Endodermal cell (in vitro differentiated cells): Measurements from ENCODE around the gene NAXE. TPM values are rescaled to one million over a fixed set of nuclear protein-coding genes. Genes with fewer than 3 reads are reported as not detected.

Experiments used
- DNase-seq: peaks from one replicate; pipeline ENCODE4 v3.0.0-alpha.2; 2017
- H3K27ac ChIP-seq: 2 replicates; pipeline ENCODE4 v1.5.1; 2013; ENCODE audit warnings: mild to moderate bottlenecking, low read depth, low read length, moderate library complexity
- H3K27me3 ChIP-seq: 2 replicates; pipeline ENCODE4 v1.6.1; 2013; ENCODE audit warnings: mild to moderate bottlenecking, low read length, moderate library complexity; ENCODE audit not compliant: insufficient read depth, control insufficient read depth, poor library complexity, severe bottlenecking
- H3K36me3 ChIP-seq: 2 replicates; pipeline ENCODE4 v1.7.0; 2013; ENCODE audit warnings: mild to moderate bottlenecking, low read length, moderate library complexity; ENCODE audit not compliant: control insufficient read depth, insufficient read depth
- H3K4me1 ChIP-seq: one replicate; pipeline ENCODE4 v1.7.0; 2013; ENCODE audit warnings: low read length; ENCODE audit not compliant: control insufficient read depth, insufficient read depth
- H3K4me3 ChIP-seq: 2 replicates; pipeline ENCODE4 v1.5.1; 2013; ENCODE audit warnings: mild to moderate bottlenecking, low read length, moderate library complexity
- H3K9ac ChIP-seq: 2 replicates; pipeline ENCODE4 v1.6.1; 2013; ENCODE audit warnings: mild to moderate bottlenecking, low read length, moderate library complexity; ENCODE audit not compliant: poor library complexity, severe bottlenecking; ENCODE audit errors: extremely low read depth
- H3K9me3 ChIP-seq: 2 replicates; pipeline ENCODE4 v1.6.1; 2013; ENCODE audit warnings: mild to moderate bottlenecking, low read length, moderate library complexity; ENCODE audit not compliant: control insufficient read depth
- H3K27ac Mint-ChIP-seq: 2 replicates; pipeline ENCODE4 v1.8.0; 2020; ENCODE audit warnings: mixed read lengths
- H3K27me3 Mint-ChIP-seq: 2 replicates; pipeline ENCODE4 v1.8.0; 2021; ENCODE audit warnings: mild to moderate bottlenecking, mixed read lengths; ENCODE audit not compliant: insufficient read depth
- H3K36me3 Mint-ChIP-seq: 2 replicates; pipeline ENCODE4 v1.8.0; 2020; ENCODE audit warnings: low read depth, mixed read lengths
- H3K4me1 Mint-ChIP-seq: 2 replicates; pipeline ENCODE4 v1.8.0; 2020; ENCODE audit warnings: mixed read lengths
- H3K4me3 Mint-ChIP-seq: 2 replicates; pipeline ENCODE4 v1.8.0; 2020; ENCODE audit warnings: mild to moderate bottlenecking, moderate library complexity, mixed read lengths
- H3K9me3 Mint-ChIP-seq: 2 replicates; pipeline ENCODE4 v1.8.0; 2020; ENCODE audit warnings: mild to moderate bottlenecking, mixed read lengths
- WGBS, 2 experiments: methylation state at CpG; one replicate each; pipeline versions ENCODE4 v1.1.5 to v1.1.7; 2013; ENCODE audit warnings: missing lambda C conversion rate in 2 of 2, mixed read lengths in 1 of 2; ENCODE audit not compliant: insufficient coverage in 1 of 2, insufficient read length in 1 of 2; 5-methylcytosine and 5-hydroxymethylcytosine counted together
- total RNA-seq, 2 donors: library from RNA; stranded (reverse); fragmentation: NEBNext Ultra II Directional in 1 of 2; extraction: Animal tissue kit (Norgen Biotek cat#: 25700) in 1 of 2; gene quantifications; 2 replicates in 1 of 2; 3 replicates in 1 of 2; pipeline ENCODE4 v1.2.1, GENCODE V29; 2021
- TF ChIP-seq, protein P1 (sequence below): fragments of 200-600 bp; sonication (generic); conservative IDR thresholded peaks from 2 replicates; pipeline ENCODE4 v1.5.0; 2021; ENCODE audit warnings: antibody characterized with exemption, mild to moderate bottlenecking

NAXE gene
- total RNA-seq, 2 donors from 2014 or later = 96.0 to 129 TPM

DNA sequence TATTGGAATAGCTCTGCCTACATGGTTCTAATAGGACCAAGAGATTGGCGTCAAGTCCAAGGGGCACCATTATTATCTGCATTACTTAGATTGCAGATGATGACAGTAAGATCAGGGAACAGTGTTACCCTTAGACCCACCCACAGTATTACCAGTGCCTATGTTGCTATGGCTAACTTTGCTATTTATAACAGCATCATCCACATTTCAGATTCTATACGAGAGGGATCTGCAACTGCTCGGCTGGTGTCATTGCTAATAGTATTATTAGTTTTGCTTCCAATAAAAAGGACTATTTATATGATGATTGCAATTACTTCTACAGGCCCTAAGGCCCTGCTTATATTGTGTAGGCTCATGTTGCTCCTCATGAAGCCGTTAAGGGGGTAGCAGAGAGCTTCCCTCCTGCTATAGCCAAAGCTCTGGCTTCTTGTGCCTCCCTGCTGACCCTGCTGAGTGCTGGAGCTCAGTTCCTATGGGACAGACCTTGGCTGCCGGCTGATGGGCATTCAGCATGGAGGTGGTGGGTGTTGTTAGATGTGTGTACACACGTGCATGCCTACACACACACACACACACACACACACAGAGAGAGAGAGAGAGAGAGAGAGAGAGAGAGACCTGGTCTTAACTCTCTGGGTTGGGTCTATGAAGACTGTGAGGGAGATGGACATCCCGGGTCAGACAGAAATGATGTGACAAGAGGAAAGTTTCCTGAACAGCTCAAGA, 51.6 kb downstream of the NAXE start:
- Mint-ChIP-seq H3K27ac (no peak overlapping the region), H3K4me3 (peak overlapping the region; percentile 55), H3K36me3 (no peaks in the 10 kb centered on the region), H3K9me3 (no peaks in the 10 kb centered on the region), H3K27me3 (peaks cover 99% of the 10 kb centered on the region), H3K4me1 (peaks cover 6% of the 10 kb centered on the region)
- no peak overlapping the region for H3K4me3 ChIP-seq
- DNase-seq = no peak
- no peaks in the 10 kb centered on the region for H3K9me3 ChIP-seq
- no peaks in the 10 kb centered on the region for H3K36me3 ChIP-seq
- no peak overlapping the region for H3K9ac ChIP-seq
- 39 to 65% methylated on average over 2 to 3 of the region's 7 CpGs for WGBS, 2 experiments
- H3K27ac ChIP-seq = no peak overlapping the region
- no peaks in the 10 kb centered on the region for H3K4me1 ChIP-seq
- TF ChIP-seq, protein P1, sequence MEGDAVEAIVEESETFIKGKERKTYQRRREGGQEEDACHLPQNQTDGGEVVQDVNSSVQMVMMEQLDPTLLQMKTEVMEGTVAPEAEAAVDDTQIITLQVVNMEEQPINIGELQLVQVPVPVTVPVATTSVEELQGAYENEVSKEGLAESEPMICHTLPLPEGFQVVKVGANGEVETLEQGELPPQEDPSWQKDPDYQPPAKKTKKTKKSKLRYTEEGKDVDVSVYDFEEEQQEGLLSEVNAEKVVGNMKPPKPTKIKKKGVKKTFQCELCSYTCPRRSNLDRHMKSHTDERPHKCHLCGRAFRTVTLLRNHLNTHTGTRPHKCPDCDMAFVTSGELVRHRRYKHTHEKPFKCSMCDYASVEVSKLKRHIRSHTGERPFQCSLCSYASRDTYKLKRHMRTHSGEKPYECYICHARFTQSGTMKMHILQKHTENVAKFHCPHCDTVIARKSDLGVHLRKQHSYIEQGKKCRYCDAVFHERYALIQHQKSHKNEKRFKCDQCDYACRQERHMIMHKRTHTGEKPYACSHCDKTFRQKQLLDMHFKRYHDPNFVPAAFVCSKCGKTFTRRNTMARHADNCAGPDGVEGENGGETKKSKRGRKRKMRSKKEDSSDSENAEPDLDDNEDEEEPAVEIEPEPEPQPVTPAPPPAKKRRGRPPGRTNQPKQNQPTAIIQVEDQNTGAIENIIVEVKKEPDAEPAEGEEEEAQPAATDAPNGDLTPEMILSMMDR = no peak
- H3K27me3 ChIP-seq = peaks cover 99% of the 10 kb centered on the region

DNA sequence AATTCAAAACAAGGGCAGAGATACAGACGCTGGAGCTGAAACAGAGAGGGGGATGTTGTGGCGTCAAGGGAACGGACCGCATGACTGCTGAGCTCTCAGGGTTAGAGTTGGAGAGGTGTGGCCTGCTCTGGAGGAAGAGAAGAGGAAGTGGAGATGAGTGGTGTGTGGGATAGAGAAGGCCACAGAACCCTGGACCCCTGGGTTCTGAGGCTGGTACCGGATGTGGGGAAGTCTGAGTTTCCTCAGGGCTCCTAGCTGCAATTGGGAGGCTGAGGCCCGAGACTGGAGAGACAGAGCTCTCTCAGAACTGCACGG, 52.2 kb downstream of the NAXE start:
- Mint-ChIP-seq H3K36me3 (no peaks in the 10 kb centered on the region), H3K27me3 (peaks cover 99% of the 10 kb centered on the region), H3K27ac (no peak overlapping the region), H3K4me3 (no peak overlapping the region), H3K4me1 (peaks cover 8% of the 10 kb centered on the region), H3K9me3 (no peaks in the 10 kb centered on the region)
- WGBS, 2 experiments = 84 to 88% methylated on average over 3 to 7 of the region's 7 CpGs
- Histone ChIP-seq H3K36me3 (no peaks in the 10 kb centered on the region), H3K4me3 (no peak overlapping the region), H3K27me3 (peaks cover 99% of the 10 kb centered on the region), H3K4me1 (no peaks in the 10 kb centered on the region), H3K27ac (no peak overlapping the region), H3K9me3 (no peaks in the 10 kb centered on the region), H3K9ac (no peak overlapping the region)
- TF ChIP-seq, protein P1 = no peak
- DNase-seq = no peak

Other genes starting within 250 kb of the NAXE start
- 1 to 10 TPM; 3.9 to 4.0 TPM for gene RHBG, start 222.6 kb upstream of the NAXE start, total RNA-seq
- gene MEF2D, start 91.0 kb upstream of the NAXE start, total RNA-seq = 10 to 100 TPM; 10.5 to 12.8 TPM
- 10 to 100 TPM; 28.6 to 36.9 TPM for gene IQGAP3, start 19.2 kb upstream of the NAXE start, total RNA-seq
- not detected for gene TTC24, start 12.1 kb upstream of the NAXE start, total RNA-seq
- 10 to 100 TPM; 23.0 to 34.4 TPM for gene GPATCH4, start 9.7 kb downstream of the NAXE start, total RNA-seq
- 1 to 10 TPM in 1 of 2 donors, under 1 TPM in 1; 0.42 to 2.8 TPM for gene HAPLN2, start 27.6 kb downstream of the NAXE start, total RNA-seq
- under 1 TPM in 1 of 2 donors, not detected in 1; 0.31 TPM for gene BCAN, start 50.3 kb downstream of the NAXE start, total RNA-seq
- gene NES, start 85.6 kb downstream of the NAXE start, total RNA-seq = 100 to 1,000 TPM in 1 of 2 donors, 10 to 100 TPM in 1; 65.8 to 103 TPM
- 100 to 1,000 TPM; 243 to 780 TPM for gene CRABP2, start 113.8 kb downstream of the NAXE start, total RNA-seq
- 10 to 100 TPM; 25.9 to 35.5 TPM for gene METTL25B, start 136.7 kb downstream of the NAXE start, total RNA-seq
- gene ISG20L2, start 137.0 kb downstream of the NAXE start, total RNA-seq = 10 to 100 TPM; 37.2 to 39.9 TPM
- gene MRPL24, start 149.3 kb downstream of the NAXE start, total RNA-seq = 10 to 100 TPM; 32.2 to 35.5 TPM
- 100 to 1,000 TPM; 493 to 495 TPM for gene HDGF, start 159.9 kb downstream of the NAXE start, total RNA-seq
- 100 to 1,000 TPM; 108 to 111 TPM for gene PRCC, start 175.8 kb downstream of the NAXE start, total RNA-seq
- gene SH2D2A, start 225.1 kb downstream of the NAXE start, total RNA-seq = 1 to 10 TPM; 2.4 to 7.7 TPM